GM18951 (cell line): Measurements from ENCODE around the gene MYOM3.

ENCODE experiments used
- POLR2A ChIP-seq: IDR thresholded peaks from 4 replicates; pipeline ENCODE4 v1.6.1; 2011; ENCODE audit warnings: mild to moderate bottlenecking; ENCODE audit not compliant: insufficient read length, insufficient read depth; ENCODE audit errors: extremely low read depth
- in situ Hi-C: fragments of 300-500 bp; cut with MboI; formaldehyde crosslinking; loops from one replicate; pipeline ENCODE4 v1.12.0; 2022; ENCODE audit warnings: low sequenced_read_pairs, mixed read lengths, inconsistent platforms; ENCODE audit not compliant: unreplicated experiment

The MYOM3 gene

GRCh38 chr1:24147816-24148215, 35.9 kb upstream of the MYOM3 start:
- in situ Hi-C loops = no loop called here
- no peak for TF ChIP-seq POLR2A

- TF ChIP-seq POLR2A = no peak
- in situ Hi-C loops = no loop called here
These were observed 35.3 kb upstream of the MYOM3 start for GRCh38 chr1:24147194-24147593.

- in situ Hi-C loops = no loop called here
- TF ChIP-seq POLR2A = no peak
These were observed 30.9 kb upstream of the MYOM3 start, which contains the start of gene IL22RA1 for GRCh38 chr1:24142546-24143534. Gene IL22RA1, minus strand, starts transcription at chr1:24143140. Its CDS starts 58 bp downstream, at chr1:24143082.

GRCh38 chr1:24141311-24141997, 29.5 kb upstream of the MYOM3 start:
- TF ChIP-seq POLR2A = no peak
- in situ Hi-C loops = no loop called here

GRCh38 chr1:24140741-24141181, 28.8 kb upstream of the MYOM3 start:
- in situ Hi-C loops = no loop called here
- TF ChIP-seq POLR2A = no peak

GRCh38 chr1:24139841-24140425, 28.0 kb upstream of the MYOM3 start:
- in situ Hi-C loops = no loop called here
- no peak for TF ChIP-seq POLR2A

GRCh38 chr1:24139222-24139489, 27.2 kb upstream of the MYOM3 start:
- TF ChIP-seq POLR2A = no peak

GRCh38 chr1:24138476-24139221, 26.7 kb upstream of the MYOM3 start:
- in situ Hi-C loops = no loop called here
- TF ChIP-seq POLR2A = no peak

More at GRCh38 chr1:24139222-24139489, 27.2 kb upstream of the MYOM3 start:
- in situ Hi-C loops = no loop called here

GRCh38 chr1:24136956-24137539, 25.1 kb upstream of the MYOM3 start:
- in situ Hi-C loops = no loop called here
- TF ChIP-seq POLR2A = no peak

- in situ Hi-C loops = no loop called here
These were observed 22.4 kb upstream of the MYOM3 start for GRCh38 chr1:24134376-24134775.

GRCh38 chr1:24133819-24134218, 21.9 kb upstream of the MYOM3 start:
- in situ Hi-C loops = no loop called here

More at GRCh38 chr1:24134376-24134775, 22.4 kb upstream of the MYOM3 start:
- no peak for TF ChIP-seq POLR2A

GRCh38 chr1:24130385-24130784, 18.4 kb upstream of the MYOM3 start:
- TF ChIP-seq POLR2A = no peak
- in situ Hi-C loops = no loop called here

More at GRCh38 chr1:24133819-24134218, 21.9 kb upstream of the MYOM3 start:
- TF ChIP-seq POLR2A = no peak
